Measurements from ENCODE around the gene ST14.

- TF ChIP-seq HMGXB4 (CRISPR knock-in tag; IDR thresholded peaks at IDR 0.05), result no peak
- TF ChIP-seq CTCF (IDR thresholded peaks at IDR 0.05), result no peak
- TF ChIP-seq STAT6 (CRISPR knock-in tag; conservative IDR thresholded peaks at IDR 0.05; ENCODE audit: low read depth), result no peak
- no peak for TF ChIP-seq TCF7 (CRISPR knock-in tag; IDR thresholded peaks at IDR 0.05; ENCODE audit: low read depth)
- no peak for TF ChIP-seq ATF3 (CRISPR knock-in tag; conservative IDR thresholded peaks at IDR 0.05)
Measured at GRCh38 chr11:130141561-130142341, 17.8 kb upstream of the ST14 start.
